Stimulated activated CD8-positive, alpha-beta memory T cell treated with anti-CD3 and anti-CD28 coated beads, Interleukin-7, amount 100 ng/mL, for 1 hour (primary cell): ENCODE results near the gene PMIS2.
A peak's percentile ranks its signal among the peaks of the same experiment; 100 is the strongest.
"Not testable (repeated sequence)": the region's sequence is repeated elsewhere in the genome, so short reads cannot be mapped to it uniquely, and the experiment has no call there.

Experiments used
- DNase-seq, 2 donors: peaks; one replicate each; pipeline ENCODE4 v3.0.0-alpha.2; 2020; ENCODE audit warnings: low read depth in 2 of 2

PMIS2 gene

DNA sequence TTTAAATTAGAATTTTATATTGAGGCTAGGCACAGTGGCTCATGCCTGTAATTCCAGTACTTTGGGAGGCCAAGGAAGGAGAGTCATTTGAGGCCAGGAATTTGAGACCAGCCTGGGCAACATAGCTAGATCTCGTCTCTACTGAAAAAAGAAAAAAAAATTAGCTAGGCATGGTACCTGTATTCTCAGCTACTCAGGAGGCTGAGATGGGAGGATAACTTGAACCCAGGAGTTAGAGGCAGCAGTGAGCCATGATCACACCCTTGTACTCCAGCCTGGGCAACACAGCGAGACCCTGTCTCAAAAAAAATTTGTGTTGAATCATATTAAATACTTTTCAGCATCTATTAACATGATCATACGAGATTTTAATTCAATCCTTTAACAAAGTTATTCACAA, 4.9 kb downstream of the PMIS2 start:
- DNase-seq: no peak

DNA sequence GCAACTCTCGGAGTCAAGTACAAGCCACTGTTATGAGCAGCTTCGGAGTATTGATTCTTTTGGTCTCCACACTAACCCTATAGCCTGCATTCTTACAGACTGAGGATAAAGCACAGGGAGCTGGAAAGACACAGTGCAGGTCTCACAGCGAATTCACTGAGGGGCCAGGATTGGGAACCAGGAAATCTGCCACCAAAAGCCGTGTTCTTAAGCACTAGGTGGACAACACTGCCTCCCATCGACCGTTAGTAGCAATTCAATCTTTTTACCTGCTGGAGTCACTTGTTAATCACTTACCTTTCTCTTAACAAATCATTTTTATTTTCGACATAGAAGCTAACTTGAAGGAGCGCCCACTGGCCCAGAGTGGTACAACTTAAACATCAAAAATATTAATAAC, 6.3 kb downstream of the PMIS2 start:
- no peak for DNase-seq

DNA sequence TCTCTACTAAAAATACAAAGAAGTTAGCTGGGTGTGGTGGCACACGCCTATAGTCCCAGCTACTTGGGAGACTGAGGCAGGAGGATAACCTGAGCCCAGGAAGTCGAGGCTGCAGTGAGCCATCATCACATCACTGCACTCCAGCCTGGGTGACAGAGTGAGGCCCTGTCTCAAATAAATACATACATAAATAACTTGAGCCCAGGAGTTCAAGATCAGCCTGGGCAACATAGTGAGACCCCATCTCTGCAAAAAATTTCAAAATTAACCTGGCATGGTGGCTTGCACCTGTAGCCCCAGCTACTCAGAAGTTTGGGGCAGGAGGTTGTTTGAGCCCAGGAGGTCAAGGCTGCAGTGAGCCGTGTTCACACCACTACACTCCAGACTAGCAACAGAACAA, 9.1 kb downstream of the PMIS2 start:
- DNase-seq: not testable (repeated sequence)

DNA sequence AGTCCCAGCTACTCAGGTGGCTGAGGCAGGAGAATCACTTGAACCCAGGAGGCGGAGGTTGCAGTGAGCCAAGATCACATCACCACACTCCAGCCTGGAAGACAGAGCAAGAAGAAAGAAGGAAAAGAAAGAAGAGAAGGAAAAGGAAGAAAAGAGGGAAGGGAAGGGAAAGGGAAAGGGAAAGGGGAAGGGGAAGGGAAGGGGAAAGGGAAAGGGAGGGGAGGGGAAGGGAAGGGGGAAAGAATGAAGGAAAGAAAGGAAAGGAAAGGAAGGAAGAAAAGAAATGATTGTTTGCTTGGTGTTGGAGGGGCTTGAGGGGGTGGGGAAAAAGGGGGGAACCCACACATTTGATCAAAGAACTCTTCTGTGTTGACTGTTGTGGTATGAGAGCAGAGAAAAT, 10.0 kb downstream of the PMIS2 start:
- no peak for DNase-seq

DNA sequence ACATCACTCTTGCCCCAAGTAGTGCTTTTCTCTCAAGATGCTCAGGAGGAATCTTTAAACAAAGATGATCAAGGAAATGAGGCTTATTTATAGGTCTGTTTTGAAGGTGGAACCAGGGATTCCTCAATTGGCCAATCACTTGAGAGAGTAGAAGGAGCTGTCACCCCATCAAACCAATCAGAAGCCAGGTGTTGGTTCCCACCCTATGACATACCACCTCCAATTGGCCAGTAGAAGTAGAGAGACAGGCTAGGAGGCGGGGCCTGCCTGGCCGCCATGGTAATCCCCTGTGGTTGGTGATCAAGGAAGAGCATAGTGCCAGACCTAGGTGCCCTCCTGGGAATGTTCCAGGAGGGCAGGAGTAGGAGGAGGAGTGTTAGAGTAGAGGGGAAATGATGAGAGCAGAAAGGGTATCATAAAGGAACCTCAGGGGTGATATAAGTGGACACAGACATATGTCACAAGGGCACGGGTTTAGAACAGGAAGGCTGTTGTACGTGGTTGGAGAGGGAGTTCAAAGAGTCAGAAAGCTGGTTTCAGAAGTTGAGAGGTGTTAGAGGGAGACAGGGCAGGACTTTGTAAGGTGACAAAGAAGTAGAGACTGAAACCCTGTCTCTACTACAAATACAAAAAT, 10.5 kb downstream of the PMIS2 start:
- DNase-seq: no peak

DNA sequence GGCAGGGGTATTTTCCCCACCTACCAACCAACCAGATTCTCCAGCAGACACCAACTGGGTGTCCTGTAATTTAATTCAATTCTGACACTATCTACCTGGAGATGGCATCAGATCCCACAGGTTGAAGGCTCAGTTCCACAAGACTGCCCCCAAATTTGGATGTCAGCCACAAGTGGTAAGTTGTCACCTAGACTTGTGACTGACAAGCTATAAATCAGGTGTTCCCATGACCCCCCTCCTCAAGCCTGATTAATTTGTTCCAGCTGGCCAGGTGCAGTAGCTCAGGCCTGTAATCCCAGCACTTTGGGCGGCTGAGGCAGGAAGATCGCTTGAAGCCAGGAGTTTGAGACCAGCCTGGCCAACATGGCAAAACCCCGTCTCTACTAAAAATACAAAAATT, 16.0 kb downstream of the PMIS2 start:
- DNase-seq: no peak

DNA sequence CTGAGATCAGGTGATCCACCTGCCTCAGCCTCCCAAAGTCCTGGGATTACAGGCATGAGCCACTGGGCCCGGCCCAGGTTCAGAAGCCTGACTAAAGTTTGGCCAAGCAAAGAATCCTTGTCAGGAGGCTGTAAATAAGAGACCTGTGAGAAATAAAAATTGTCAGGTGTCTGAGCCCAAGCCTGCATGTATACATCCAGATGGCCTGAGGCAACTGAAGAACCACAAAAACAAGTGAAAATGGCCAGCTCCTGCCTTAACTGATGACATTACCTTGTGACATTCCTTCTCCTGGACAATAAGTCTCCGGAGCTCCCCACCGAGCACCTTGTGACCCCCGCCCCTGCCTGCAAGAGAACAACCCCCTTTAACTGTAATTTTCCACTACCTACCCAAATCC, 18.5 kb downstream of the PMIS2 start:
- not testable (repeated sequence) for DNase-seq

DNA sequence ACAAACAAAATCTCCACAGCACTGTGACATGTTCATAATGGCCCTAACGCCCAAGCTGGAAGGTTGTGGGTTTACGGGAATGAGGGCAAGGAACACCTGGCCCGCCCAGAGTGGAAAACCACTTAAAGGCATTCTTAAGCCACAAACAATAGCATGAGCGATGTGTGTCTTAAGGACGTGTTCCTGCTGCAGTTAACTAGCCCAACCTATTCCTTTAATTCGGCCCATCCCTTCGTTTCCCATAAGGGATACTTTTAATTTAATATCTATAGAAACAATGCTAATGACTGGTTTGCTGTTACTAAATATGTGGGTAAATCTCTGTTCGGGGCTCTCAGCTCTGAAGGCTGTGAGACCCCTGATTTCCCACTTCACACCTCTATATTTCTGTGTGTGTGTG, 21.2 kb downstream of the PMIS2 start:
- DNase-seq: not testable (repeated sequence)

DNA sequence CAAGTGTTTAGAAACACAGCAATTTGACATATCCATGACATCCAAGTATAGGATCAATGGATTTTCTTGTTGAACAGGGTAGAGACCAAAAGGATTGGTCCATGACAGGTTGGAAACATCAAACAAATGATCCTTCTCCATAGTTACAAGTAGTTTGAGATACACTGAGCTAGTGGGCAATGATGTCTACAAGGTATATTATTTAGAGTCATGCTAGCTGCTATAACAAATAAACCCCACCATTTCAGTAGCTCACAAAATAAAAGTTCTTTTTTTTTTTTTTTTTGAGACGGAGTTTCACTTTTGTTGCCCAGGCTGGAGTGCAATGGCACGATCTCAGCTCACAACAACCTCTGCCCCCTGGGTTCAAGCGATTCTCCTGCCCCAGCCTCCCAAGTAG, 21.7 kb downstream of the PMIS2 start:
- no peak for DNase-seq

DNA sequence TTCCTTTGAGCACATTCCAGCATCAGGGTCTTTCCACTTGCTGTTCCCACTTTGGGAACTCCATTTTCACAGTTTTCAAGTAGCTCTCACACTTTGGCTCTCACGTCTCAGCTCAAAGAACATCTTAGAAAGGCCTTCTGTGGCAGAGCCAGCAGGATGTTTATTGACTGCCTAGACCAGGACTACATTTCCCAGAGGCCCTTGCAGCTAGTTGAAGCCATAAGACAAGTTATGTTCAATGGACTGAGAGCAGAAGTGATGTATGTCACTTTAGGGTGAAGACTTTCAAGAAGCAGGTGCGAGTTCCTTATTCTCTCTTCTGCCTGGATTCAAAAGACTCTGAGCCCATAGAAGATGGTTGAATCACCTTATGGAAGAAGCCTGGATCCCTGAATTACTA, 22.3 kb downstream of the PMIS2 start:
- DNase-seq: no peak

DNA sequence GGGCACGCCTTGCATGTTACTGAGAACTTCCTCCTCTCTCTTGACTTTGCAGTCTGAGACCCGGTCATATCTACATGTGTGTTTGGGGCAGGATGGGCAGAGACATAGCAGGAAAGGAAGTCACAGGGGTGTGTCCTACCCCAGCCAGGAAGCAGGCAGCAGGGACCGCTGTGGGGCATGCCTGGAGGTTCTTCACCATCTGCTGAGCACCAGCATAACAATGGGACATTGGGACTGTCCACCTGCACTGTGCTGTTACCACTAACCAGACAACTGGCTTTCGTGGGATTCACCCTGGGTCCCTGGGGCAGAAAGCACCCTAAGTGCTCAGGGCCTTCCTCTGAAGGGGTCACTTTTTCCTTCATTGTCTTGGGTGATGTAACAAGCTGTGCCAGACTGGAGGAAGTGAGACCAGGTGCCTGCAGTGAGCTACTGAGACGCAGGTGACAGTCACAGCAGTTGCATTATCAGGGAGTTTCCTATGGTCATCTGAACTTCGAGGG, 23.9 kb downstream of the PMIS2 start:
- DNase-seq: no peak

DNA sequence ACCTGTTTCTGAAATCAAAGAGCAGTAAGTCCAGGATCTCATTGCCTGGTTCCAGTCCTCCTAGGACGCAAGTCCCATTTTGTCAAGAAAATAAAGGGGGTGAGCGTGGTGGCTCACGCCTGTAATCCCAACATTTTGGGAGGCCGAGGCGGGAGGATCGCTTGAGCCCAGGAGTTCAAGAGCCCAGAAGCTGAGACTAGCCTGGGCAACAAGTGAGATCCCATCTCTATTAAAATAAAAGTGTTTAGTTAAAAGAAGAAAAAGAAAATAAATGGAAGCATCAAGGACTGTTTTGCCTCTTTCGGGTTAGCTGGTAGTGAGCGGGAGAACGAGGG, 26.2 kb downstream of the PMIS2 start:
- DNase-seq: no peak

DNA sequence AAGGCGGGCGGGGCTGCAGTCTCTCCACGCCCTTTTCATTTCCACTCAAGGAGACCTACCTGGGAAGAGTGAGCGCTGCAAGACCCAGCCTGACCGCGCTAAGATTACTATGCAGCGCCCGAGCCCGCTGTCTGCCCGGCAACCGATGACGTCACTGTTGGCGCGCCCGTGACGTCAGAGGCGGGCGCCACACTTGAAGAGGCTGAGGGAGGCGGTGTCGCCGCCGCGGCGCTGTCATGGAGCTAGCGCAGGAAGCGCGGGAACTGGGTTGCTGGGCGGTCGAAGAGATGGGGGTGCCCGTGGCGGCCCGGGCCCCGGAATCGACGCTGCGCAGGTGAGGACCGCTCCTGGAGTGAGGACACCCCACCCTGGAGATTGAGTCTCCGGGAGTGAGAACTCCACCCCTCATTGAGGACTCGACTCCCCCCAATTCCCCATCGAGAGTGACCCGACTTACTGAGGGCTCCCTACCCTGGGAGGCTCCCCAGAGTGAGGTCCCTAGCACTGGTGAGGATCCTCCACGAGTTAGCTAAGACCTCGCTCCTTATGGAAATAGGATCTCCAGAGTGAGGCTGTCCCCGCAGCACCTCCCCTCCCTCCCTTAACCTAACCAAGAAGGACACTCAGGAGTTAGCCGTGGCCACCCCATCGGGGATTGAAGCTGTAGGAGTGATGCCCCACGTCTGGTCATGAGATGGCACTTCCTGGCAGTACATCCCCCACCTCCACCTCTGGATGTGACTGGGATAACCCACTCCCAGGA, 26.8 kb downstream of the PMIS2 start, which contains the start of gene HAUS5:
TSS of gene HAUS5 (plus strand) at position 177 of the 763 bp plus-strand sequence. CDS start at position 237, 60 bp downstream.
- DNase-seq: peak; percentile 95 to 97

DNA sequence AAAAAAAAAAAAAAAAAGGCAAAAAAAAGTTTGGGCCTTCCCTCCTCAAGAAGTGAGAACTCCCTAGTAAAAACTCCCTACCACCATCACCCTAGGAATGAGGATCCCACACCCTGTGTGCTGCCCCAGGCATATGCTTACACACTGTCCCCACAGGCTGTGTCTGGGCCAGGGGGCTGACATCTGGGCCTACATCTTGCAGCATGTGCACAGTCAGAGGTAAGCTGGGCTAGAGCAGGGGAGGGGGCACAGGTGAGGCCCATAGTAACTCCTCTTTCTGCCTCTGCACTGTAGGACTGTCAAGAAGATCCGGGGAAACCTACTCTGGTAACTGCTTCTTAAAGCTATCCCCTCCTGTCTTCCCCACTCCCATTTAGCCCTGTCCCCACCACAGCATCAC, 27.6 kb downstream of the PMIS2 start:
- no peak for DNase-seq

DNA sequence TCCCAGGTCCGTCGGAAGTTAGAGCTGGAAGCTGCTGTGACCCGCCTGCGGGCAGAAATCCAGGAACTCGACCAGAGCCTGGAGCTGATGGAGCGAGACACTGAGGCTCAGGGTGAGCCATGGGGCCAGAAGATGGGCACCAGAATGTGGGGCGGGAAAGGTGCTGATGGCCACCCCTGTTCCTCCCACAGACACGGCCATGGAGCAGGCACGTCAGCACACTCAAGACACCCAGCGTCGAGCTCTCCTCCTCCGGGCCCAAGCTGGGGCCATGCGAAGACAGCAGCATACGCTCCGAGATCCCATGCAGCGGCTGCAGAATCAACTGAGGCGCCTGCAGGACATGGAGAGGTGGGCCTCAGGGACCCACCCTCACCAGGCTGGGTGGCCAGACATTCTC, 29.1 kb downstream of the PMIS2 start:
- DNase-seq: no peak

DNA sequence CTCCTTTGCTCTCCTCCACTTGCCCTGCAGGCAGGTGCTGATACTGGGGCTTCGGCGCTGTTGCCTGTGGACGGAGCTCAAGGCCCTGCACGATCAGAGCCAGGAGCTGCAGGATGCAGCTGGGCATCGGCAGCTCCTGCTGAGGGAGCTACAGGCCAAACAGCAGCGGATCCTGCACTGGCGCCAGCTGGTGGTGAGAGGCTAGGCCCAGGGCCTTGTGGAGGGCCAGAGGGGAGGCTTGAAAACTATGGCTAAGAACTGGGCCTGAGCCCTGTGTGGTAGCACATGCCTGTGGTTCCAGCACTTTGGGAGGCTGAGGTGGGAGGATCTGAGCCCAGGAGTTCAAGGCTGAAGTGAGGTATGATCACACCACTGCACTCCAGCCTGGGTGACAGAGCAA, 32.9 kb downstream of the PMIS2 start:
- DNase-seq: no peak

DNA sequence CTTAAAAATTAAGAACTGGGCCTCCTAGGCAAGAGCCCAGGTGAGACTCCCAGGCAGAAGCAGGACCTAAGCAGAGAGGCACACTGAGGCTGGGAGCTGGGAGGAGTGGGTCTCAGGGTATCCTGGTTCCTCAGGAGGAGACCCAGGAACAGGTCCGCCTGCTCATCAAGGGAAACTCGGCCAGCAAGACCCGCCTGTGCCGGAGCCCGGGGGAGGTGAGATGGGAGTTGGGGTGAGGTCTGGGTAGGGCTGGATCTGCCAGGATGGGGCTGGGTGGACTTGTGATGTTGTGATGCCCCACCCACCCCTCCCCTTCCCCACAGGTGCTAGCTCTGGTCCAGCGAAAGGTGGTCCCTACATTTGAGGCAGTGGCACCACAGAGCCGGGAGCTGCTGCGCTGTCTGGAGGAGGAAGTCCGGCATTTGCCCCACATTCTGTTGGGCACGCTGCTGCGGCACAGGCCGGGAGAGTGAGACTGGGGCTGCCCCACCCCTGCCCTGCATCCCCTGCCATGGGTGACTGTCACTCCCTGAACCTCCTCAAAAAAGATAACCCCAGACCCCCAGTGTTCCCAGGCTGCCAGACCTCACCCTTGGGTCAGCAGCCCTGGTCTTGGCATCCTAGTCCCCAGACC, 33.4 kb downstream of the PMIS2 start:
- DNase-seq: no peak

DNA sequence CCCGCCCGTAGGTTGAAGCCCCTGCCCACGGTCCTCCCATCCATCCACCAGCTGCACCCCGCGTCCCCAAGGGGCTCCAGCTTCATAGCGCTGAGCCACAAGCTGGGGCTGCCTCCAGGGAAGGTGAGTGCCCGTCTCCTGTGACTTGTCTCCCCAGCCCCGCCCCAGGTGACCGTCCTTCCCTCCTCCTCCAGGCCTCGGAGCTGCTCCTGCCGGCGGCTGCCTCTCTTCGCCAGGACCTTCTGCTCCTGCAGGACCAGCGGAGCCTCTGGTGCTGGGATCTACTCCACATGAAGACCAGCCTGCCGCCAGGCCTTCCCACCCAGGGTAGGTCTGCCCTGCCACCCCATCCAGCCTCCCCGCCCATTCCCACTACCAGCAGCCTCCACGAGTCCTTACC, 34.0 kb downstream of the PMIS2 start:
- DNase-seq: no peak

DNA sequence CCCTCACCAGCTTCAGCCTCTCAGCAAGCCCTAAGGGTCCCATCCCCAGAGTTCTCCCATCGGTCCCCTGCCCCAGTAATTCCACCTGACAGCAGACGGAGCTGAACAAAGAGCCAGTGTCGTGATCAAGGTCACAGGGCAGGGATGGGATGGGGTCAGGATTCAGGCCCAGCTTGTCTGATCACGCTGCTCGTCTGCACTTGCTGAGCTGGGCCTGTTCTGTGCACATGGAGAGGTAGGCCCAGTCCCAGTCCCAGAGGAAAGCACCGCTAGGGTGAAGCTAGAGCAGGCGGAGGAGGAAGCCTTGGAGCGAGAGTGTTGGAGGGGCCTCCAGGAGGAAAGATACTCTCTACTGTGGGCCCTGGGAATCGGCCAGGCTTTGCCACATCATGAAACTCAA, 35.7 kb downstream of the PMIS2 start:
- no peak for DNase-seq

DNA sequence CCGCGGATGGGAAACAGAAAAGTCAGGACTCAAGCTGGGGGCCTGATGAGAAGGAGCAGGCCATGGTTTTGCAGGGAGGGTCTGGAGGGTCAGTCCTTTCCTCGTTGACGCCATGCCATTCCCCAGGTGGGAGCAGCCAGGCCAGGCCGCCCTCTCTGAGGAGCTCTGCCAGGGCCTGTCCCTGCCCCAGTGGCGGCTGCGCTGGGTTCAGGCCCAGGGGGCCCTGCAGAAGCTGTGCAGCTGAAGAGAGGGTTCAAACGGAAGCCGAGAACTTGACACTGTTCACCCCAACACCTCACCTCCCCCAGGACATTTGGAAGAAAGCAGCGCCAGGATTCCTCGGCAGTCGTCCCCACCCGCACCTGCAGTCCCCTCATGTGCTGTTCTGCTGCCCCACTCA, 36.8 kb downstream of the PMIS2 start:
- DNase-seq: no peak

DNA sequence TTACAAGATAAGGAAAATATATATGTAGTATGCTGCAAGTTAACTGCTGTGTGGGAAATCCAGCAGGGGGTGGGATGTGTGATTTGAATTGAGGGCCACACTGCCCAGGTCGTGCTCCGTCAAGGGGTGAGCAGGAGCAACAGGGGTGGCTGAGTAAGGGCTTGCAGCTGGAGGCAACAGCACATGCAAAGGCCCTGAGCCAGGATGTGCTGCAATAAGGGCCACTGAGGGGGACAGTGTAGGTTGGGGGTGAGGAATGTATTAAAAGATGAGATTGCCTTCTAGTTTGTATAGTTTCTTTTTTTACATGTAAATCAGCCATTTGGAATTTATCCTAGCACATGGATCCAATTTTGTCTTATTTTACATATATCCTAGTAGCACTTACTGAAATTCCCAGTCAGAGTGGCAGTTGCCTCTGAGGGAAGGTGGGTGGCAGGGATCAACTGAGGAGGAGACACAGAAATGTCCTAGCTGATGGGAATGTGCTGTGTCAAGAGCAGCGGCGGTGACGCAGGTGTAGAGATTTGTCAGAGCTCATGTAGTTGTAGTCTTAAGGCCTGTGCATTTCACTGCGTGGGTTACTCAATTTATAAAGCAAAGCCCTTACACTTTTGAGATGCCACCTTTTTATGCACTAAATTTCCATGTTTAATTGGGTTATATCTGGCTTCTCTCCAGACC, 37.5 kb downstream of the PMIS2 start:
- no peak for DNase-seq

DNA sequence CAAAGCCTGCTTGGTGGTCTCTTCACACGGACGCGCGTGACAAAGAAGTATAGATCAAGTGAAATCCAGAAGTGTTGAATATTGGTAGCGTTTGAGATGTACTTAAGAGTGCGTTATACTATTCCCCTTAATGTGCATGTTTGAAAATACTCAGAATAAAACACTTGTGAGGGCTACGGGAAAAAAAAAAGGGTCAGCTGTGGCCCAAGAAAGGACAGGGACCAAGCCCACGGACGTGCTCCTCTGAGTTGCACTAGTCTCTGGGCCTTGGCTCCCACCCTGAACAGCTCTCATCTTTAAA, 42.2 kb downstream of the PMIS2 start:
- no peak for DNase-seq
